ENCODE measurements around the gene KHDRBS2. TPM values are rescaled to one million over a fixed set of nuclear protein-coding genes. Genes with fewer than 3 reads are reported as not detected.

KHDRBS2 gene
- total RNA-seq, 1 experiment from 2014 or later: 2.7 TPM

GRCh38 chr6:62152796-62153195, 133.2 kb downstream of the KHDRBS2 start:
- H3K4ac ChIP-seq (ENCODE audit: low read depth, low read length): no peak overlapping the region
- H3K4me1 ChIP-seq (ENCODE audit: insufficient read depth, low read length): no peaks in the 10 kb centered on the region
- H2BK120ac ChIP-seq (ENCODE audit: low read depth, low read length, poor library complexity, severe bottlenecking): no peak overlapping the region
- H4K20me1 ChIP-seq (ENCODE audit: control insufficient read depth, insufficient read depth, insufficient read length): no peaks in the 10 kb centered on the region
- H3K4me3 Mint-ChIP-seq: no peak overlapping the region
- no peaks in the 10 kb centered on the region for H3K9me3 Mint-ChIP-seq
- WGBS (ENCODE audit: extremely low coverage, insufficient read length, low lambda C conversion rate): no CpG with 5 or more reads among the region's 3 CpGs
- no peak overlapping the region for H2BK5ac ChIP-seq (ENCODE audit: insufficient read length, low read length)
- H2BK20ac ChIP-seq (ENCODE audit: low read depth, low read length, poor library complexity, severe bottlenecking): no peak overlapping the region
- no peak overlapping the region for H3K14ac ChIP-seq (ENCODE audit: insufficient read depth, low read length)
- no peak overlapping the region for H4K5ac ChIP-seq (ENCODE audit: insufficient read length, low read depth, low read length)
- no peaks in the 10 kb centered on the region for H3K27me3 Mint-ChIP-seq (ENCODE audit: low read depth)
- H4K91ac ChIP-seq (ENCODE audit: insufficient read length, low read depth, low read length): no peak overlapping the region
- H3T11ph ChIP-seq (ENCODE audit: low read length): no peak overlapping the region
- H3K4me1 Mint-ChIP-seq: peaks cover 0 to 10% of the 10 kb centered on the region in 2 experiments; a peak in 3 of 4 replicates
- H3K9ac ChIP-seq (ENCODE audit: extremely low read depth, insufficient read length, low read length): no peak overlapping the region
- H4K8ac ChIP-seq (replicated peaks; ENCODE audit: insufficient read length, low read depth, low read length): no peak overlapping the region
- peaks cover 0 to 1% (median 0%) of the 10 kb centered on the region in 3 experiments; a peak in 1 of 7 replicates for H3K36me3 Mint-ChIP-seq (ENCODE audit: insufficient read depth in 1 of 3, low read depth in 3 of 3)
- H2AFZ ChIP-seq (ENCODE audit: low read length): no peak overlapping the region
- no peak overlapping the region for H2AK5ac ChIP-seq (ENCODE audit: insufficient read length, low read length)
- TF ChIP-seq CTCF (conservative IDR thresholded peaks at IDR 0.05): no peak
- no peak overlapping the region for H3K4me2 ChIP-seq (ENCODE audit: insufficient read depth, insufficient read length, low read length)
- no peaks in the 10 kb centered on the region for H3K9me3 ChIP-seq (ENCODE audit: control insufficient read depth, low read depth, low read length)
- H3K27me3 ChIP-seq (ENCODE audit: insufficient read depth, low read length): no peaks in the 10 kb centered on the region
- H3K27ac Mint-ChIP-seq: no peak overlapping the region
- H3K23me2 ChIP-seq (ENCODE audit: insufficient read length, low read depth, low read length, poor library complexity, severe bottlenecking): no peaks in the 10 kb centered on the region
- H2BK15ac ChIP-seq (ENCODE audit: low read depth, low read length): no peak overlapping the region
- no peaks in the 10 kb centered on the region for H3K79me1 ChIP-seq (ENCODE audit: insufficient read depth, low read depth, low read length, poor library complexity, severe bottlenecking)
- H3K27ac ChIP-seq (ENCODE audit: insufficient read length, low read depth, low read length): no peak overlapping the region
- no peak overlapping the region for H3K56ac ChIP-seq (ENCODE audit: insufficient read length, low read depth, low read length)
- no peak for DNase-seq
- H3K18ac ChIP-seq (ENCODE audit: insufficient read length, low read depth, low read length): no peak overlapping the region
- no peak overlapping the region for H3K23ac ChIP-seq (ENCODE audit: insufficient read length, low read depth, low read length)
- H3K79me2 ChIP-seq (ENCODE audit: insufficient read depth, low read length): no peaks in the 10 kb centered on the region
- H2BK12ac ChIP-seq (ENCODE audit: insufficient read length, low read depth, low read length): no peak overlapping the region

Measured in H9 (cell line).